Renal cortical epithelial cell (primary cell): Measurements from ENCODE around the gene RALGPS1. TPM values are rescaled to one million over a fixed set of nuclear protein-coding genes. Genes with fewer than 3 reads are reported as not detected.

ENCODE experiments used
- DNase-seq: peaks from one replicate; pipeline ENCODE4 v3.0.0-alpha.2; 2011; ENCODE audit warnings: low read depth
- total RNA-seq: library from RNA; depleted of rRNA; stranded (reverse); fragments of >200 nt; gene quantifications from 2 replicates; pipeline ENCODE4 v1.2.3, GENCODE V29; 2014

Gene RALGPS1
- total RNA-seq, 1 donor from 2014 or later, result 5.4 TPM

DNA sequence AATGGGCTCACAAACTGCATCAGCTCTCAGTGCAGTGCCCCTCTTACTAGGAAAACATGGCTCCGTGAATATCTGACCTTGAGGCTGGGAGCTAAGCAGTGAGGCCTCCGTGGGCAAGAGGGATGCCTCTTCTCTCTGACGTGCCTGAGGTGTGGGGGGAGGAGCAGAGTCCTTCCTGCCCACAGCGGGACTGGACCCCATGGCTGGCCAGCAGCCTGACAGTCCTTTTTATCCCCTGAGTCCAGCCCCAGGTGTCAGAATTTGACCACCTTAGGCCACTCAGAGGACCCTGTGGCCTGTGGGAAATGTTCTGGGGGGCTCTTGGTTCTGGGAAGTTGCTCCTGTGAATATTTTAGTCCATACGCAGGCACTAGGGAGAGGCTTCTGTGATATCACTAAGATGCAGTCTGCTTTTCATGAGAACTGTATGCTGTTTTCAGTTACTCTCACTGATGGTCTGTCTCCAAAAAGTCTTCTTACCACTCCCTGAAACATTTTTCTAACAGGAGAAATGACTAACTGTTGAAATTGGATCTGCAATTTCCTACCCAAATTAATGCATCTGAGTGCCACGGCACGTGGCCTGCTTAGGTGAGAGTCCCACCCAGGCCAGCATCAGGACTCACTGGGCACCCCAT is 184.5 kb downstream of the RALGPS1 start:
- no peak for DNase-seq

DNA sequence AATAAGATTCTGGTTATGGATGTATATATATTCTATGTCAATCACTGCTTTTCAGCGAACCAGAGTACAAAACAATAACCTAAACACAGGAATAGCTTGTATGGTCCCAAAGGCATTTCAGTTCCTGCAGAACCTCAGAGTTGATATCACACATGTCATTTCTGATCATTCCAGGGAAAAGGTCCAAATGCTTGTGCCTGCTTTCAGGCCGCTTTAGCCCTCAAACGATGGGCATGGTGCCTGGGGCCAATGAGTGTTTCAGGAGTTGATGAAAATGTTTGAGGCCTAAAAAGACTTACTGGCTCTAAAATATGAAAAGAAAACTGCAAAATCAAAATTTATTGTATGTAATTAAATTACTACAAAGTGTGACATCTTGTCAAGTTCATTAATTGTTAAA is 185.1 kb downstream of the RALGPS1 start:
- DNase-seq, result no peak

DNA sequence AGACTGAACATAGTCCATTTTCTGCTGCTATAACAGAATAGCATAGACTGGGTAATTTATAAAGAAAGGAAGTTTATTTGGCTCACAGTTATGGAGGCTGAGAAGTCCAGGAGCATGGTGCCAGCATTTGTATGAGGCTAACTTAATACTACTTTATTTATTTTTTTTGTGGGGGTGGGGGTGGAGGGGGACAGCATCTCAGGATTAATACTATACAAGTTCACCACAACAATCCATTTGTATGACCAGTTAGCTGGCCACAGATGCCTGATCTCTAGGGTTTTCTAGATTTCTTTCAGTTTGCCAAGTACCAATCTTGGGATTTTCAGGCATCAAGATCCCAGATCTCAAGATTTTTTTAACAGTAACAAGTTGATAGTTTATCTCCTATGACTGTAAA is 187.6 kb downstream of the RALGPS1 start:
- DNase-seq, result no peak

DNA sequence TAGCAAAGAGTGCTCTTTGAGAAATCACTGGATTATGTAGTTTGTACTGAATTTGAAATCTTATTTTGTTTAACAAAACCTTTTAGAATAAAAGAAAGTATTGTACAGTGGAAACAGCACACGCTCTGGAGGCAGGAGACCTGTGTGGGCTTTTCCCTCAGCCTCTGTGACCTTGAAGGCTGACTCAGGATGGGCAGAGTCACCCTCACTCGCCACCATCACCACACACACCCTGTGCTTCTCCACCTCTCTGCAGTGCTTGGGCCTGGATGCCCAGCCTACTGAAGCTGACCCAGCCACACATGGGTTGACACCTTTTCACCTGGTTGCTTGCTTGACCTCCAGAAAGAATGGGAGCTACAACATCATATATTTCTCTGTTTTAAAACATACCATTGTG is 188.2 kb downstream of the RALGPS1 start:
- DNase-seq, result no peak

DNA sequence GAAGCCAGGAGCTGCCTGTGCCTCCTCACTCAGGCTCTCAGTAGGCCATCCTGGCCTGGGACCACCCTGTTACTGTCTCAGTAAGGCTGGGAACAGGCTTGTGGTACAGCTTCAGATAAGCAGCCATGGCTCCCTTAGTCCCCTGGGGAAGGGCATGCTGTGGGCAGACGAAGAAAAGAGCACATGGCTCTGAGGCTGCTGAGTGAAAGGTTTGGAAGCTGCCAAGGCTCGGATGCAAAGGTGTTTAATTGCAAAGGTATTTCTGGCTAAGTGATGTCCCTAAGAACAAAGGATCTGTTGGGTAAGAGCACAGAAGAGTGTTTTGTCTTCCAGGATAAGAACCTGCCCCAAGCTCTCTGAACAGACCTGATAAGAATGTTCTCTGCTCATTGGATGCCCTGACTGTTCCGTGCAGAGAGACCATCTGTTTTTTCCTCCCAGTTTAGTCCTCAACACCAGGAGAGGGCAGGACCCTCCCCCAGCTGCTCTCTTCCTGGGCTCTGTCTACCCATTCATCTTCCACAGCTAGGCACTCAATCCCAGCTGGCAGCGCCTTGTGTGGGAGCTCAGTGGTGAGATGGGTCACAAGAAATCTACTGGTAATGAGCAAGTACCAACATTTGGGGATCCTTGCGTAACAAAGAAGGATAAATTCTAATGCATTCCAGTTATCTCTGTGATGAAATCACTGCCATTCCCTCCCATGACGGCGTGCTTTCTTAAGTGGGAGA is 190.2 kb downstream of the RALGPS1 start:
- no peak for DNase-seq

DNA sequence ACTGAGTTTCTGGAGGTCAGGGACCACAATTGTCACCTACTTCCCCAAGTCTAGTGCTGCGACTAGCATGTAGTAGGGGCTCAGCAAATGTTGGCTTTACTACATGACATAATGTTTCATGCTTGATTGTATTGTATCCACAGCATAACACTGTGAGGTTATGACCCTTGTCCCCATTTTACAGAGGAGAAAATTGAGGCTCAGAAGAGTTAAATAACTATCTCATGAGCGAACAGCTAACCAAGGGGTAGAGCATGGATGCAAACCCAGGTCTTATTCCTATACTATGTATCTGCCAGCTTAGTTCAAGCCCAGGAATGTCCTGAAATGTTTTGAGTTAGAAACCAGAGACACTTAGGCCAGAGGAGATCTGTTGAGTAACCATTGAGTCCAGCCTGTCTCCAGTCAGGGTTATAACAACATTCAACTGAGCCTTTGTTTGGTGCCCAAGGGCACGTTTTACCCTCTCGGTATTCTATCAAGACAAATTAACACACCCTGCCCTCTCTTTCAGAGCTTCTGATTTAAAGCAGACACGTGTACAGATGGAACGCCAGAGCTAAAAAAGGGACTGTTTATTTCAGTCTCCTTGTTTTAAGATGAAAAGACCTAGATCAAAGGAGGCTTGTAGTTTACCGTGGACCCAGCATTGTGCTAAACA is 191.4 kb downstream of the RALGPS1 start:
- no peak for DNase-seq

DNA sequence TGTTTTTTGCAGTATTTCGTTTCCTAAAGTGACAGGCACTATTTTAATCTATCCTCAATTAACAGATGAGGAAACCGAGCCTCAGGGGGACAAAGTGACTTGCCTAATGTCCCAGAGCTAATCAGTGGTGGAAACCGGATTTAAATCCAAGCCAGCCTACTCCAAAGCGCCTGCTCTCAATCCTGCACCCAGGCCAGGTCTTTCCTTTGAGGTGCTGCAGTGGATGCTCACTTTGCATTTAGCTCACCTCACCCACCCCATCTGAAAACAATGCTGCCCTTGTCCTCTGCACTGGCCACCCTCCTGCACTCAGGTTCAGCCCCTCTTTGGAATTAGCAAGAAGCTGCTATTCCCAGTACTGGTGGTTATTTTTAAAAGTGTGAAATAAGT is 191.9 kb downstream of the RALGPS1 start:
- no peak for DNase-seq

DNA sequence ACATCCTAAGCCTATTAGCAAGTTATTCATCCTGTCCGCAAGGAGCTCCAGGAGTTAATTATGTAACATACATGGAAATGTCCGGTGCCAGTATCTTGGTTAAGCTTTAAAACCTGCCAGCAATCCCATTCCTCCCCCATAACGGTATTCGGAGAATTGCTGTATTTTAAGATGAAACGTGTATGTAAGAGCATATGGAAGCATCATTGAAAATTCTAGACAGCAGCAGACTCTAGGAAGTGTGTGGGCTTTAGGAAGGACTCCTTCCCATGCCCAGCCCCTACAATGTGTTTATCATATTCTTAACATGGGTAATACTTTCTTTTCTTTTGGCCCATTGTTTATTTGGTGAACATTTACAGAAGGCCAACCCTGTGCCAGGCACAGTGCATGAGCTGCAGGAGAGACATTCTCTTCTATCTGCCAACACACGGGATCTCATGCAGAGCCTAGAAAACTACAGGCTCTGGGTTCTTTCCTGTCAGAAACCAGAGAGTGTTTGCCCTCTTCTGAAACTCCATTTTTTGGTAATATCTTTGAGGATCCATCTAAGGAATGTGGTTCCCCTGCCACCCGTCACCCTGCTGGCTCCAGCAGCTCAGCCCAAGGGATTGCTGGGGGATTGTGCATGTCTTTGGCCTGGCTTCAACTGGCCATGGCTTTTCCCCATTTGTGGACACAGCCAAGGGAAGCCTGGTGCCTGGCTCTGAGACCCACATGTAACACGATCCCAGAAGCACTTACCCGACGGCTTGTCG is 192.8 kb downstream of the RALGPS1 start:
- no peak for DNase-seq

DNA sequence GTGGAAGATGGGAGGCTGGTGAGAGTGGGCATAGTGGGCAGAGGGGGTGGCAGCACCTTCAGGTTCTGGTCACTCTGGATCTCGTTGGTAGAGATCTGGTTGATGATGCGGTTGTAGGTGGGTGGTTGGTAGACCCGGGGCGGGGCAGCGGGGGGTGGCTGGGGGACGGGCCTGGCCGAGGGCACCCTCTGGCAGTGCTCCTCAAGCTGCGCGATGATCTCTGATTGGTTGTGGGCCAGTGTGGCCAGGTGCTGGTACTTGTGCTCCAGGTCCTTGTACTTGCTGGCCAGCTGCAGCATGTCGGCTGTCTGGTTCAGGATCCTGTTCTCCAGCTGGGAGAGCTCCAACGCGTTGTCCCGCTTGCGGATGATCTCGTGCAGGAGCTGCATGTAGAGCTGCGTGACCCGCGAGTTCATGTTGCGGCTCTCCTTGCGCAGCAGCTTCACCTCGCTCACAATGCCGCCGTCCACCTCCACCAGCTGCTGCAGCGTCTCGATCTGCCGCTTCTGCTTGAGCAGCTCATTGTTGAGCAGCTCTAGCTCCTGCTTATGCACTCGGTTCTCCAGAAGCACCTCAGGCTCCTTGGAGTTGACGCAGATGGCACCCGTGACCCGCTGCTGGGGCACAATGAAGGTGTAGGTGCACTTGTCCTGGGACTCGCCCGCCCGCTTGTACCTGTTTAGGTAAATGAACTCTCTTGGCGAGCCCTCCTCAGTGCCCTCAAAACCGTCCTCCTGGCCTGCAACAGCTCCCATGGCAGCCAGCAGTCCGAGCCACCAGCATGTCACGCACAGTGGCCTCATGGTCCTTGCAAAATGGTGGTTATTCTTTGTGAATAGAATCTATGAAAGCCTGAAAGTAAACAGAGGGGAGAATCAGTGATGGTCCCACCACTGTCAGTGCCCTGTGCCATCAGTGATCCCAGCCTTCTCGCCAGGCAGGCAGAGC is 193.6 kb downstream of the RALGPS1 start:
- no peak for DNase-seq

DNA sequence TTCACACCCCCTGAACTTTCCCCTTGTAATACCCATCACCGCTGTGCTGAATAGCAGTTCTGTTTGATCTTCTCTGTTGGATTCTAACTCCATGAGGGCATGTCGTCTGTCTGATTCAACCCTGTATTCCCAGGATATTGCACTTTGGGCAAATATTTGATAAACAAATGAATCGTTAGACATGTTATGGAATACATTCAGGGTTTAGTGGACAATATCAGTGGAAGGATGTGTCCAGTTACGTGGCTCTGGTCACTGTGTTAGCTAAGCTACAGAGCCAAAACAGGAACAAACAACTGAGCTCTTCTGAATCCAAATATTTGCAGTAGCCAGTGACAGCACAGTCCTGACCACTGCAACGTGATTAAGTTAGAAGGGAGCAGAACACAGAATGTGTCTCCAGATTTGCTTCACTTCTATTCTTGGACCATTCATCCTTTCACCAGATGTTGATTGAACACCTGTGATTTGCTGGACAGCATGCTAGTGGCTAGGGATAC is 194.7 kb downstream of the RALGPS1 start:
- no peak for DNase-seq

DNA sequence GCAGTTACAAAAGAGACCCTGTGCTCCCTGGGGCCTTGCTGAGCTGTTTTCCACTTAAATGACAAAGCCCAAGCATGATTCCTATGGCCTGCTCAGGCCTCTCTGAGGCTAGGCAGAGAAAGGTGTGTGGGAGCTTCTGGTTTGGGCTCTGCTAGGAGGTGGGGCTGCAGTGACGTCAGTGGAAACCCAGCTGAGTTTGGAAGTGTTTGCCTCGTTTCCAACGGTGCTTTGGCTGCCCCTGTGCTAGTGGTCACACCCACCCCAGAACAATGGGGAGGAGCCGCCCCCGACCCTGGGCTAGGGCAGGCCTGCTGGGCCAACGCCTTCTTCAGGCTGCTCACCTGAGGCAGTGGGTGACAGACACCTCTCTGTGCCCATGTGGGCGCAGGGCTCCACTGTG is 197.5 kb downstream of the RALGPS1 start:
- DNase-seq, result no peak

DNA sequence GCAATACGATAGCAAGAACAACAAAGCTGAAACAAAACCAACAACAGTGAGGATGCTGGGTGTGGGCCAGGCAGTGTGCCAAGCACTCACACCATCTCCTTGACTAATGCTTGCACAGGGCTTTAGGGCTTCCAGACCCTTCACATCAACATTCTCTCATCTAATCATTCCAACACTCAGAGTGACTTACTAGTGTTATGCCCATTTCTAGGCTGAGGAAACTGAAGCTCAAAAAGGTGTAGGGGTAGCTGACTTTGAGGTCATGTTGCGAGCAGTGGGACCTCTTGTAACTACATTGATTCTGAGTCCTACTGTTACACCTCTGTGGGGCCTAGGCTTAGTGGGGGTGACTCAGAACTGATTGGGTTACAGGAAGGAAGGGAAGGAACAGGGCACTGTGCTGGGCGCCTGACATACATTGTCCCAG is 198.2 kb downstream of the RALGPS1 start:
- no peak for DNase-seq

DNA sequence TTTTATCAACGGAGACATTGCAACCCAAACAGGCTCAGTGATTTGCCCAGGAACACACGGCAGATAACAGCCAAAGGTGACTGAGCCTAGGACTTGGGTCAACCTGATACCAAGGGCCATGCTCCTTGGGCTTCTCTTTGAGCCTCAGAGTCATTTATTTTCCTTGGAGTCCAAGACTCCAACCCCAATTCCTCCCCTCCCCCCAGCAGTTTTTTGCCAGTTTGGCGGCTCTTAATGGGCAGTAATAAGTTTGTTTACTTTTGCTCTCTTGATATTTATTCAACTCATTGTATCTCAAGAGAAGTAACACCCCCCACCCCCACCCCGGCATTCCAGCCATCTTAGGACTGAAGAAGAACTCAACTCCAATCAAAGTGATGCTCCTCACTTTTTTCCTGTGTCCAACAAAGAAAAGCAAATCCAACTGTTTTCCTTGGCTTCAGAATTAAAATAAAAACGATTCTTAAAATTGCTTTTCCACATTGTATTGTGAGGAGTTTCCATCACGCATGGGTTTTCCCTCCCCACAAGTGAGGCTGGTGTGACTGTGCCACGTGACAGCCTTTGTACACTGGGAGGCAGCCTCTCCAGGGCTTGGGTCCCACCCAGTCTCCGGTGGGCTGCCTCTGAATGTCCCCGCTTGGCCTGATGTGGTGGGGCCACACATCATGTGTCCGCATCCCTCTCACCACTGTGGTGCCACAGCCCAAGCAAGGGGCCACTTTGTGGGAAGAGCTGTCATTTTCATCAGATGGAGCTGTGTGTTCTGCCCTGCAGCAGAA is 198.8 kb downstream of the RALGPS1 start:
- DNase-seq, result no peak

DNA sequence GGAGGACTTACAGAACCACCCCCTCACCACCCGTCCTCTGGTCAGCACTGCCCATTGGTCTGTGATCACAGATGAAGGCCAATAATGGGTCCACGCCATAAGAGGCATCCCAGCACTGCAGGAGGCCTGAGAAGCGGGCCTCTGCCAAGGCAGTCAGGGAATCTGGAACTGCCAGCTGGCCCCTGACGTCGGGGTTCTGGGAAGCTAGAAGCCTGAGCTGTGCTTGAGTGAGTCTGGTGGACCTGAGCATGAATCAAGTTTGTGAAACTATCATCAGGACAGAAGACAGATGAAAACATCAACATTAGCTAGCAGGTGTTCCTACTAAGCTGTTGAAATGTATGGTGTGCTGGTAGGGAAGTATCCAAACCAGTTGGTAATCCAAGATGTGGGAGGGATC is 200.0 kb downstream of the RALGPS1 start:
- DNase-seq, result no peak

DNA sequence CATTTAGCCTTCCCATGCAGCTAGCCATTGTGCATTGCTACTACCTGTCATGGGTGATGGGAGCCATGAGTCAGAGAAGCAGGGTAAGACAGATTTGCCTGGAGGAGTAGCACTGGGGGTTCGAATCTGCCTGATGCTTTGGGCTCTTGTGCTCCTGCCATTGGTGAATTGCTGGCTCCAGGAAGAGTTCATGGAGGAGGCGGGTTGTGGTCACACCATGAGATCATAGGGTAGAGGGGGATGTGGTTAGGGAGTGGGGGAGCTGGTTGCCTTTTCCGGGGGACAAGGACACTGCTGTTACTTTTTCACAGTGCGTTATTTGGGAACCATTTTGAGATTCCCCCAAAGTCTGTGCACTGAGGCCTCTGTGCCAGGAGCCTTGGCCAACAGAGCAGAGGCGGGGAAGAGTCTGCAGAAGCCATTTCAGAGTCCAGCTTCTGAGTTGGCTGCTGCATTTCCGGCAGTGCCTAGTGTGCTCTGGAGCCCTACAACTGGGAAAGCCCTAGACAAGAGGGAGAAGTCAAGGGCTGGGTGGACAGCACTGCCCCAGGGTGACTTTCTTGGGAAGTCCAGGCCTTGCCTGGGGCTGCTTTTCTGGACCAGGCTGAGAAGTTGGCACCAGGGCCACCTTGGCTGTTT is 201.6 kb downstream of the RALGPS1 start:
- no peak for DNase-seq

DNA sequence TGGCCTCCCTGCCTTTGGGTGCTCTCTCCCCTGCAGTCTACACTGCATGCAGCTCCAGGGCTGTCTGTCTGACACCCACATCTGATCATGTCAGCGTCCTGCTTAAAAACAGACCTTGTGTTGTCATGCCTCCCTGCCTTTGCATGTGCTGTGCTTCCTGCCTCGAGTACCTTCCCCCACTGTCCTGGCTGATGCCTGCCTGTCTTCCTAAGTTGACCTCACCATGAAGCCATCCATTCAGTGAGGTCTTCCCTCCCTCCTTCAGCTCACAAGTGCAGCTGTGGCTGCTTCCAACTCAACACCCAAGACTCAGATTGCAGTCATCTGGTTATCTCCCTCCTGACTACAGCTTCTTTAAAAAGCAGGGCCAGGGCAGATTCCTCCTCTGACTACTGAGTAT is 202.4 kb downstream of the RALGPS1 start:
- DNase-seq, result no peak

DNA sequence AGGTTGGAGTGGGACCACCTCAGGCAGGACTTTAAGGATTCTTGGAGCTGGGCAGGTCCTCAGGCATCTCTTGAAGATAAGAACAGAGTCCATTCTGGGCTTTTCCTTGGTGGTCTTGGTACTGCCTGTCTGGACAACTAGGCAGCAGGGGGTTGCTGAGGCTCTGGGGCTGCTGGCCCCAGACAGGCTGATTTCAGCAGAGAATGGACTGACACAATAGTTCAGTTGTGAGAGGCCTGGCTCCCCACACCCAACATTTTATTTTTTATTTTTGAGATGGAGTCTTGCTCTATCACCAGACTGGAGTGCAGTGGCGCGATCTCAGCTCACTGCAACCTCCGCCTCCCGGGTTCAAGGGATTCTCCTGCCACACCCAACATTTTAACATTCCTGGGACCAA is 203.2 kb downstream of the RALGPS1 start:
- no peak for DNase-seq

DNA sequence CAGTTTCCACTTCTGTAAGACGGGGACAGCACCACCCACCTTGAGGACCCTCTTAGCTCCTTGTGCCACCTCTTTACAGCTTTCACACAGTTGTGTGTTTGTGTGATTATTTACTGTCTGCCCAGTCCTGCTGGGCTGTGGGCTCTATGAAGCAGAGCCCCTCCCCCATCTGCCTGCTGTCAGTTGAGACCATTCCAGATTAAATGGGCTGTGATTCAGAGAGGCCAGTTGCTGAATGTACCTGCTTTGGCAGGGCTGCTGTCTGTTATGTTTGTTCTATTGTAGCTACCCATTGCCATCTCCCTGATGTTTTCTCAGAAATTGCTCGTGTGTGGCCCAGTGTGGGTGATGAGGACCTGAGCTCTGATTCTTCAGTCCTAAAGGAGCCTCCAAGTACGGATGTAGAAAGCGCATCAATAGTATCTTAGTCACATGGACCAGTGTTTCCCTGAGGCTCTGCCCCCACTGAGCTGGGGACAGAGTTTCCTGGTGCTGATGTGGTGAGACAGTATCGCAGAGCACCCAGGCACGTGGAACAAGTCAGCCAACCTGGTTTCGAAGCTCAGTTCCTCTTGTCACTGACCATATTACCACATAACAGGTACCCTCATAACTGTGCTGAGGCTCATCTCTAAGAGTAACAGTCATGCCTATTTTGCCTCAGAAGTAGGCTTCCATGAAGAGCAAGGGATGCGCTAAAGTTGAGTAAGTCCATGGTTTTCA is 204.2 kb downstream of the RALGPS1 start:
- DNase-seq, result no peak

DNA sequence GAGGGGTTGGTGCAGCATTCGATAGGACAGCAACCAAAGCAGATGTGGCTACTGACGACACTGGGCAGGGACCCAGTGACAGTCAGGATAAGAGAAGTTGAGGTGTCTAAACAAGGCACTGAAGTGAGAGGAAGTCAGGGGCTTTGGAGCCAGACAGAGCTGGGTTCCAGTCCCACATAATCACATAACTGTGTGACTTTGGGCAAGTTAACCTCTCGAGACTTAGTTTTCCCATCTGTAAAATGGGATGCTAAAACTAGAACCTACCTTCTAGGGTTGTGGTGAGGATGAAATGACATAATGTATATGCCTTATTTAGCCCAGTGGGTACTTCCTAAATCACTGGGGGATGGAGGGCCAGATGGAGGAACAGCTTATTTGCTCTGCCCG is 204.7 kb downstream of the RALGPS1 start:
- DNase-seq, result no peak
